Ureter (tissue), 1 donor: Measurements from ENCODE around the gene DOC2A. TPM values are rescaled to one million over a fixed set of nuclear protein-coding genes. Genes with fewer than 3 reads are reported as not detected.
"Not testable (repeated sequence)": the region's sequence is repeated elsewhere in the genome, so short reads cannot be mapped to it uniquely, and the experiment has no call there.

Source experiments
- DNase-seq: peaks from one replicate; pipeline ENCODE4 v3.0.0-alpha.2; 2020; ENCODE audit warnings: low spot score
- total RNA-seq: library from RNA; stranded (reverse); gene quantifications from one replicate; pipeline ENCODE4 v1.2.4, GENCODE V29; 2023
- donor health status: DM: yes; HTN: yes; CAD: no.

DOC2A gene
- total RNA-seq, 1 donor from 2014 or later, result 3.1 TPM

DNA sequence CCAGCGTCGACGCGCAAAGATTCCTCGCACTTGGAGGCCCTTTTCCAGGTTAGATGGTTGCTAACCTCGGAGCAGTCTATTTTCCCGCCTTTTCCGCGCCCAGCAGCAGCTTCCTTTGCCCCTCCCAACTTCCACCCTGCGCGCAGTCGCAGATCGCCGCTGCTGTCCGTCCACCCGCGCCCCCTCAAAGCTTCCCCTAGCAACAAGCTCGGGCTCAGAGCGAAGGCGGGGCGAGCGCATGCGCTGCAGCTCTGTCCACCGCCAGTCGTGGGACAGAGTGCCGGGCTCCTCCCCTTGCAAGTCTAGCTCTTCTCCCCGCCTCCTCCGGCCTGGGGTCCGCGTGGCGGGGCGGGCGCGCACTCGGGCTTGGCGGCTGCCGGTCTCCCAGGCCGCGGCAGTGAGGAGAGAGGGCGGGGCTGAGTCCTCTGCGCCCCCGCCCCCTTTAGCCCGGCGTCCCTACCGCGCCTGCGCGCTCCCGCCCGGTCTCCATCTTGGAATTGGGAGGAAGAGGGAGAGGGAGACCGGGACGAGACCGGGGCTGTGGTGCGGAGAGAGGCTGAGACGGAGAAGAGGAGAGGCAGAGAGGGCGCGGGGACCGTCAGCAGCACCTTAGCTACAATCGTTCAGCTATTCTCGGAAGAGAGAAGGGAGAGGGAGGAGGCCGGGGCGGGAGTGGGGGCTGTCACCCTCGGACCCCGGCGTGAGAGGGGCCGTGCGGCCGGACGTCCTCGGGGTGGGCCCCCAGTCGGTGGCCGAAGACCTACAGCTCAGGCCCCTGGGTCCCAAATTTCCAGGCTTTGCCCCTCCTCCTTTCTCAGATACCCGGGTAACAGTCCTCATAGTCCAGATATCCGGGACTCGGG, 37.2 kb downstream of the DOC2A start, which contains the start of gene TAOK2:
Gene TAOK2, plus strand, starts transcription at position 485 of the 863 bp plus-strand sequence. CDS start 3,905 bp downstream, outside the sequence.
- DNase-seq, result peak; percentile 98

GRCh38 chr16:29972992-29973383, 37.8 kb downstream of the DOC2A start:
- no peak for DNase-seq

DNA sequence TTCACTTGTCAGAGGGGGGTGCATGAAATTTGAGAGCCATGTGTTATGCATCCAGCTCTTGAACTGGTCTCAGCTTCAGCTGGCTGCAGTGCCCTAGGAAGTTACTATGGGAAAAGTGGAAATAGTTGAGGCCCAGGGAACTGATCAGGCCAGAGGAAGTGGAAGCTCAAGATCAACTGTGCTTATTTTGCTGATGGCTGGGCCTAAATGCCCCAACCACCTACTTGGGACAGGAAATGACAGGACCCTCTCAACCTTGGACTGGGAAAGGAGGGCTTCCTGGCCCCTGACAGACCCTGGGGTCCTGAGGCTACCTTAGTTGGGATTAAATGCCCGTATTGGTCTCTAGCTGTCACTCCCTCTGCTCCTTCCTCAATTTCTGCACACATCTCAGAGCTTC, 38.3 kb downstream of the DOC2A start:
- no peak for DNase-seq

DNA sequence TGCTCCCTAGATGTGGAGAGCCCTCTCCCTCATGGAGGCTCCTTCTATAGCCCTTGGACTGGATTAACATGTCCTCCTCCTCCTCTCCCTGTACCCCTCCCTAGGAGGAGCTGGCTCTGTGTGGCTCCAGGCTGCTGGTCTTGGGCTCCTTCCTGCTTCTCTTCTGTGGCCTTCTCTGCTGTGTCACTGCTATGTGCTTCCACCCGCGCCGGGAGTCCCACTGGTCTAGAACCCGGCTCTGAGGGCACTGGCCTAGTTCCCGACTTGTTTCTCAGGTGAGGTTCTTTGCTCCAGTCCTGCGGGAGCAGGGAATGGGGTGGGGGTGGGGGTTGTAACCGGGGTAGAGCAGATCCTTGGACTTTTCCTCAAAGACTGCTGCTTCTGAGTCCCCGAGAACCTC, 39.5 kb downstream of the DOC2A start:
- DNase-seq, result no peak

- no peak for DNase-seq
Measured at GRCh38 chr16:29968205-29968604, 42.6 kb downstream of the DOC2A start.

GRCh38 chr16:29963021-29963743, 47.6 kb downstream of the DOC2A start:
- DNase-seq, result no peak

- no peak for DNase-seq
Measured at GRCh38 chr16:29962344-29962994, 48.4 kb downstream of the DOC2A start.

DNA sequence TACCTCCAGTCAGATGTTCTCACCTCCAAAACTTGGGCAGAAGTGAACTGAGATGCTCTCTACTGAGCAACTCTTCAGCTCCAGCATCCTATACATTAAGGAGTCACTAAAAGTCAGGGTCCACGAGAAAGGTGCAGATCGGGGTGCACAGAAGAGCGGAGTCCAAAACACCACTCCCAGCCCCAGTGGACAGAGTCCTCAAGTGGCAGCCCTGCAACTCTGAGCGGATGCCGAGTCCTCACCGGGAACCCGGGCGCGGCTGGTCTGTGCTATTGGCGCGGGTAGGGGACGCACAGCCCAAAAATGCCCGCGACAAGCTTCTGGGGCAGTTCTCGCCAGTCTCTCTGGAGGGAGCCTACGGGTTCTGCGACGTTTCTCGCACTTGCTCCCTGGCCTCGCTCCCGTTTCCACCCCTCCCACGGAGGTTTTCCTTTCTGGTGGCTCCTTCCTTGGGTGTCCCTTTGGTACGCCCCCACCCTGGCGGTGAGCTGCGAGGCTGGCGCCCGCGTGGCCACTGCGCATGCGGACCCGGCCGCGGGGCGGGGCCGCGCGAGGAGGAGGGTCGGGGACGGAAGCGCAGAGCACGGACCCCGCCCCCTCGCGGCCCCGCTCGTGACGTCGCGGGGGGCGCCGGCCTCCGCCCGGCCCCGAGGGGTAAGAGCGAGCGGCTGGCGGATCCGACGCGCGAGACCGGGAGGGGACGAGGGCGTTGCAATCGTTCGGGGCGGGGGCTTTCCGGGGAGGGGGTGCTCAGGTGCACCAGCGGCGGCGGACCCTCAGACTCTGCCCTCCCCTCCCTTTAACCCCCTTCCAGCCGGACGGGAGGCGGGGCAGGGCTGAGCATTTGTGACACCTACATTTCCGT, 49.1 kb downstream of the DOC2A start, which contains the start of gene TMEM219:
Gene TMEM219, plus strand, starts transcription at position 601 of the 865 bp plus-strand sequence. CDS start 1,065 bp downstream, outside the sequence.
- DNase-seq, result peak; percentile 91

GRCh38 chr16:29961127-29961478, 49.7 kb downstream of the DOC2A start:
- no peak for DNase-seq

DNA sequence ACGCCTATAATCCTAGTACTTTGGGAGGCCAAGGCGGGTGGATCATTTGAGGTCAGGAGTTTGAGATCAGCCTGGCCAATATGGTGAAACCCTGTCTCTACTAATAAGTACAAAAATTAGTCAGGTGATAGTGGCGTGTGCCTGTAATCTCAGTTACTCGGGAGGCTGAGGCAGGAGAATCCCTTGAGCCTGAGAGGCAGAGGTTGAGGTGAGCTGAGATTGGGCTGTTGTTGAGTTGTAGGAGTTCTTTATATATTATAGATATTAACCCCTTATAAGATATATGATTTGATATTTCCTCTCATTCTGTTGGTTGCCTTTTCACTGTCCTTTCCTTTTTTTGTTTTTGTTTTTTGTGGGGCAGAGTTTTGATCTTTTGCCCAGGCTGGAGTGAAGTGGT, 51.0 kb downstream of the DOC2A start:
- not testable (repeated sequence) for DNase-seq

- no peak for DNase-seq
Measured at GRCh38 chr16:29959293-29959692, 51.5 kb downstream of the DOC2A start.

DNA sequence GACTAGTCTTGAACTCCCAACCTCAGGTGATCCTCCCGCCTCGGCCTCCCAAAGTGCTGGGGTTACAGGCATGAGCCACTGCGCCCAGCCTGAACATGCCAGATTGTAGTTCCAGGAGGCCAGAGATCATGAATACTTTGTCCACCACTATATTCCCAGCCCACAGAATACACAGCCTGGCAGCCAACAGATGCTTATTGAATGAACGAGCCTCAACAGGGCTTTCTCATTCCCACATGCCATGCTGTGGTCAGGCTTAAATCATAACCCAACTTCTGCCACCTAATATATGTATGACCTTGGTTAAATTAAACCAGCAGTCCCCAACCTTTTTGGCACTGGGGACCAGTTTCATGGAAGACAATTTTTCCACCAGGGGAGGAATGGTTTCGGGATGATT, 52.1 kb downstream of the DOC2A start:
- no peak for DNase-seq

Other genes starting within 250 kb of the DOC2A start
- gene ZG16, start 232.8 kb downstream of the DOC2A start, total RNA-seq, result not detected
- gene KIF22, start 220.3 kb downstream of the DOC2A start, total RNA-seq, result 34.3 TPM
- gene MAZ, start 204.5 kb downstream of the DOC2A start, total RNA-seq, result 143 TPM
- 10.6 TPM for gene PRRT2, start 198.8 kb downstream of the DOC2A start, total RNA-seq
- 20.7 TPM for gene PAGR1, start 194.9 kb downstream of the DOC2A start, total RNA-seq
- 158 TPM for gene MVP, start 190.6 kb downstream of the DOC2A start, total RNA-seq
- gene CDIPT, start 147.8 kb downstream of the DOC2A start, total RNA-seq, result 71.4 TPM
- 7.5 TPM for gene SEZ6L2, start 111.5 kb downstream of the DOC2A start, total RNA-seq
- 1.2 TPM for gene ASPHD1, start 110.5 kb downstream of the DOC2A start, total RNA-seq
- 33.6 TPM for gene KCTD13, start 84.8 kb downstream of the DOC2A start, total RNA-seq
- gene TMEM219, start 48.9 kb downstream of the DOC2A start, total RNA-seq, result 131 TPM
- gene TAOK2, start 37.2 kb downstream of the DOC2A start, total RNA-seq, result 45.1 TPM
- 11.2 TPM for gene HIRIP3, start 15.4 kb downstream of the DOC2A start, total RNA-seq
- gene INO80E, start 14.8 kb downstream of the DOC2A start, total RNA-seq, result 88.5 TPM
- not detected for gene C16orf92, start 12.2 kb upstream of the DOC2A start, total RNA-seq
- gene TLCD3B, start 20.2 kb upstream of the DOC2A start, total RNA-seq, result not detected
- 1,279 TPM for gene ALDOA, start 54.7 kb upstream of the DOC2A start, total RNA-seq
- 88.9 TPM for gene PPP4C, start 65.0 kb upstream of the DOC2A start, total RNA-seq
- 8.9 TPM for gene TBX6, start 80.9 kb upstream of the DOC2A start, total RNA-seq
- gene YPEL3, start 85.2 kb upstream of the DOC2A start, total RNA-seq, result 31.0 TPM
- 53.1 TPM for gene GDPD3, start 102.5 kb upstream of the DOC2A start, total RNA-seq
- gene MAPK3, start 112.2 kb upstream of the DOC2A start, total RNA-seq, result 96.4 TPM
- 24.2 TPM for gene CORO1A, start 172.6 kb upstream of the DOC2A start, total RNA-seq
- gene BOLA2B, start 182.6 kb upstream of the DOC2A start, total RNA-seq, result 82.9 TPM
- 36.4 TPM for gene SLX1A, start 182.8 kb upstream of the DOC2A start, total RNA-seq
- gene SULT1A3, start 188.2 kb upstream of the DOC2A start, total RNA-seq, result 28.3 TPM
- gene NPIPB13, start 237.5 kb upstream of the DOC2A start, total RNA-seq, result 48.8 TPM